A549 (cell line): ENCODE results near the gene TMEM171.

Source experiments
- CBX8 ChIP-seq: fragments of 200-600 bp; sonication (generic); IDR thresholded peaks from 2 replicates; pipeline ENCODE4 v1.6.1; 2016
- ESRRA ChIP-seq: fragments of 150-350 bp; IDR thresholded peaks from 2 replicates; pipeline ENCODE4 v1.6.1; 2014; ENCODE audit warnings: mild to moderate bottlenecking, low read length, borderline replicate concordance
- JUN ChIP-seq, 2 experiments: fragments of >200 bp; sonication (Bioruptor Twin); formaldehyde crosslinking; IDR thresholded peaks; 2 replicates in 1 of 2; 3 replicates in 1 of 2; pipeline ENCODE4 v1.6.1; 2016 to 2017
- TF ChIP-seq, protein P1 (sequence below): fragments of >200 bp; sonication (Bioruptor Twin); formaldehyde crosslinking; IDR thresholded peaks from 3 replicates; pipeline ENCODE4 v1.5.1; 2016

DNA sequence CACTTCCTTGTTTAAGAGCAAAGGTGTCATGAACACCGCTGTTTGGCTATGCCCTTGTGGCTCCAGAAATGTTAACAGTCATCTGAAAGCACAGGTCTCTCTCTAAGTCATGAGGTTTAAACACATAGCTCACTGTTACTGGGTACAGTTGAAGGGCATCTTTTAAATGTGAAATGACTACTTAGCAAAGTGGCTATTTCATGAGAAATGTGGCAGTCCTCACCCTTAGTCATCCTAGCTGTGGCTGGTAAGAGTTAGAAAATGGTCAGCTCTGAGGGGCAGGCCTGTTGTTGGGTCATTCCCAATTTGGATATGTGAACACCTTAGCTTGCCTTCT is 24.2 kb upstream of the TMEM171 start:
- TF ChIP-seq, protein P1, sequence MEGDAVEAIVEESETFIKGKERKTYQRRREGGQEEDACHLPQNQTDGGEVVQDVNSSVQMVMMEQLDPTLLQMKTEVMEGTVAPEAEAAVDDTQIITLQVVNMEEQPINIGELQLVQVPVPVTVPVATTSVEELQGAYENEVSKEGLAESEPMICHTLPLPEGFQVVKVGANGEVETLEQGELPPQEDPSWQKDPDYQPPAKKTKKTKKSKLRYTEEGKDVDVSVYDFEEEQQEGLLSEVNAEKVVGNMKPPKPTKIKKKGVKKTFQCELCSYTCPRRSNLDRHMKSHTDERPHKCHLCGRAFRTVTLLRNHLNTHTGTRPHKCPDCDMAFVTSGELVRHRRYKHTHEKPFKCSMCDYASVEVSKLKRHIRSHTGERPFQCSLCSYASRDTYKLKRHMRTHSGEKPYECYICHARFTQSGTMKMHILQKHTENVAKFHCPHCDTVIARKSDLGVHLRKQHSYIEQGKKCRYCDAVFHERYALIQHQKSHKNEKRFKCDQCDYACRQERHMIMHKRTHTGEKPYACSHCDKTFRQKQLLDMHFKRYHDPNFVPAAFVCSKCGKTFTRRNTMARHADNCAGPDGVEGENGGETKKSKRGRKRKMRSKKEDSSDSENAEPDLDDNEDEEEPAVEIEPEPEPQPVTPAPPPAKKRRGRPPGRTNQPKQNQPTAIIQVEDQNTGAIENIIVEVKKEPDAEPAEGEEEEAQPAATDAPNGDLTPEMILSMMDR, result no peak
- TF ChIP-seq ESRRA (no peak), JUN (IDR thresholded peaks at IDR 0.05) (no peak), CBX8 (no peak)
